Osteocyte (in vitro differentiated cells): ENCODE results near the gene CCDC182. TPM values are rescaled to one million over a fixed set of nuclear protein-coding genes. Genes with fewer than 3 reads are reported as not detected.

Experiments used
- DNase-seq: peaks from one replicate; pipeline ENCODE4 v3.0.0; 2021; ENCODE audit warnings: mixed read lengths; ENCODE audit not compliant: unreplicated experiment; ENCODE audit errors: extremely low spot score
- H3K27ac Mint-ChIP-seq: one replicate; pipeline ENCODE4 v1.8.0; 2021; ENCODE audit warnings: mild to moderate bottlenecking, mixed read lengths; ENCODE audit not compliant: unreplicated experiment
- H3K27me3 Mint-ChIP-seq: one replicate; pipeline ENCODE4 v1.8.0; 2021; ENCODE audit warnings: mixed read lengths; ENCODE audit not compliant: unreplicated experiment
- H3K36me3 Mint-ChIP-seq: one replicate; pipeline ENCODE4 v1.8.0; 2021; ENCODE audit warnings: mixed read lengths; ENCODE audit not compliant: unreplicated experiment
- H3K4me1 Mint-ChIP-seq: one replicate; pipeline ENCODE4 v1.8.0; 2021; ENCODE audit warnings: mixed read lengths; ENCODE audit not compliant: unreplicated experiment
- H3K4me3 Mint-ChIP-seq: one replicate; pipeline ENCODE4 v1.8.0; 2021; ENCODE audit warnings: mild to moderate bottlenecking, moderate library complexity, mixed read lengths; ENCODE audit not compliant: unreplicated experiment
- H3K9me3 Mint-ChIP-seq: one replicate; pipeline ENCODE4 v1.8.0; 2021; ENCODE audit warnings: mixed read lengths; ENCODE audit not compliant: unreplicated experiment
- total RNA-seq: library from RNA; stranded (reverse); gene quantifications from 2 replicates; pipeline ENCODE4 v1.2.1, GENCODE V29; 2021
- TF ChIP-seq, protein P1 (sequence below): fragments of 200-600 bp; sonication (generic); IDR thresholded peaks from 2 replicates; pipeline ENCODE4 v1.5.0; 2021; ENCODE audit warnings: antibody characterized with exemption, mild to moderate bottlenecking, moderate library complexity

CCDC182 gene
- total RNA-seq, 1 donor from 2014 or later: not detected

DNA sequence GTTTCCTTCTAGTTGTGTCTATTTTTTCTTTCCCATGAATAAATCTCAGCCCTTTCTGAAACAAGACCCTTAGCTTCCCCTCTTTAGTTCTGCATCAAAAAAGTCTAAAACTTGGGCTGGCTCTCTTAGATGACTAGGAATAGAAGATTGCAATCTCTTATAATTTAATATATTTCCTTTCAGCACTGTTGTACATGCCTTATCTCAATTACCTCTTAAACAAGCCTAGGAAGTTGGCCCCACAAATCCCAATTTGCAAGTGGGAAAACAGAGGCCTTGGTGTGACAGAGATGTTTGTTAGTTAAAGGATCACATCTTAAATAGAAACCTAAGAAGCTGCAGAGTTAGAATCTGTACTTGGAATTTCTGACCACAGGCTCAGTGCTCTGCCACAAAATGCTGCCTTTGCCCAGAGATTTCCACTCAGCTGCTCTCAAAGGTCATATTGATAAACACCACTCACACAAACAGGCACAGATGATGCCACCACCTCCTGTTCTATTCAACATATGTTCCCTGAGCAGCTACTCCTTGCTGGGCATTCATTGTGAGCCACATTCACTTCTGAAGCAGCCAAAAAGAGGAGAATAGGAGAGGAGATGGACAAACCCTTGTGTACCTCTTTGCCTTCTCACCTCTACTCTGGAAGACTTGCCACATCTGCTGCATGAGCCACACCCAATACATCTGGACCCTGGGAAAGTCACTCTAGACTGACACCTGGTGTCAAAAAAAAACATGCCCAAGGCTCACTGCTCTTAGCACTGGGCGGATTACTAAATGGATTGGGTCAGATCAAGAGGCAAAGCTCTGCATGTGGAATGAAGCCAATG is 5.5 kb downstream of the CCDC182 start:
- TF ChIP-seq, protein P1, sequence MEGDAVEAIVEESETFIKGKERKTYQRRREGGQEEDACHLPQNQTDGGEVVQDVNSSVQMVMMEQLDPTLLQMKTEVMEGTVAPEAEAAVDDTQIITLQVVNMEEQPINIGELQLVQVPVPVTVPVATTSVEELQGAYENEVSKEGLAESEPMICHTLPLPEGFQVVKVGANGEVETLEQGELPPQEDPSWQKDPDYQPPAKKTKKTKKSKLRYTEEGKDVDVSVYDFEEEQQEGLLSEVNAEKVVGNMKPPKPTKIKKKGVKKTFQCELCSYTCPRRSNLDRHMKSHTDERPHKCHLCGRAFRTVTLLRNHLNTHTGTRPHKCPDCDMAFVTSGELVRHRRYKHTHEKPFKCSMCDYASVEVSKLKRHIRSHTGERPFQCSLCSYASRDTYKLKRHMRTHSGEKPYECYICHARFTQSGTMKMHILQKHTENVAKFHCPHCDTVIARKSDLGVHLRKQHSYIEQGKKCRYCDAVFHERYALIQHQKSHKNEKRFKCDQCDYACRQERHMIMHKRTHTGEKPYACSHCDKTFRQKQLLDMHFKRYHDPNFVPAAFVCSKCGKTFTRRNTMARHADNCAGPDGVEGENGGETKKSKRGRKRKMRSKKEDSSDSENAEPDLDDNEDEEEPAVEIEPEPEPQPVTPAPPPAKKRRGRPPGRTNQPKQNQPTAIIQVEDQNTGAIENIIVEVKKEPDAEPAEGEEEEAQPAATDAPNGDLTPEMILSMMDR: peak; percentile 44
- H3K27me3 Mint-ChIP-seq: peaks cover 65% of the 10 kb centered on the region
- DNase-seq: no peak

DNA sequence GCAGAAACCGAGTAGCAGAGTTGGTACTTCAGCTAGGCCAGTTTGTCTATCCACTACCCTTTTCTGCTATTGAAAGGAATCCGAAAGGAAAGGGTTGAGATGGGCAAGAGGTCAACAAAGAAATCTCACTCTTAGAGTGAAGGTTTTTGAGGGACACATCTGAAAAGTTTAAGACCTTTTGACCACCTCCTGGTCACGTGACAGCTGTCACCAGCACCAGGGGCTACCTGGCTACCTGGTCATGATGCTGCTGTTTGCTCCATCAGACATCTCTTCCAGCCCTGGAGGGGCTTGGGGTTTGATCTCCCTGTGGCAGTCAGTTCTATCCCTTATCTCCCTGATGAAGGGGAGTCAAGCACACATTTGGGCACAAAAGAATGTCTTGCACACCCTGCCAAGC is 7.6 kb downstream of the CCDC182 start:
- Mint-ChIP-seq H3K9me3 (no peaks in the 10 kb centered on the region), H3K27ac (no peak overlapping the region), H3K36me3 (no peaks in the 10 kb centered on the region), H3K4me1 (no peaks in the 10 kb centered on the region), H3K27me3 (peaks cover 64% of the 10 kb centered on the region), H3K4me3 (no peak overlapping the region)
- TF ChIP-seq, protein P1: no peak
- no peak for DNase-seq

More for the DNA sequence above, 5.5 kb downstream of the CCDC182 start:
- H3K9me3 Mint-ChIP-seq: no peaks in the 10 kb centered on the region
- no peak overlapping the region for H3K4me3 Mint-ChIP-seq
- no peaks in the 10 kb centered on the region for H3K36me3 Mint-ChIP-seq
- H3K4me1 Mint-ChIP-seq: no peaks in the 10 kb centered on the region
- H3K27ac Mint-ChIP-seq: no peak overlapping the region

DNA sequence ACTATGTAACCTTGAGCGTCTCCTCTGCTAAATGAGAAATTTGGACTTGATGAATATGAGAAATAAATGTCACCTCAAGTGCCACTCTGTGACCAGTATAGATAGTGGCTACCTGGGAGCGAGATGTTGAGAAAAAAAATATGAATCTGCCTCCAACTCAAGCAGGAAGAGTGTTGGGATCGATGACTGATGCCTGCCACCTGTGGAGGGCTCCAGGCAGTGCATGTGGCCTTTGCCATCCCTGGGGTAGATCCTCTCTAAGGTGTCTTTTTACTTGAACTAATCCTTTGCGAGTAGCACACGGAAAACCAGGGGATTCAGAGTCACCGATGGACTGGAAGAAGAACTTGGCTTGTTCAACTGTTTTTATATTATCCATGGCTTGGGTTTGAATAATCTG is 9.4 kb downstream of the CCDC182 start:
- no peak for DNase-seq
- Mint-ChIP-seq H3K4me3 (no peak overlapping the region), H3K4me1 (no peaks in the 10 kb centered on the region), H3K9me3 (no peaks in the 10 kb centered on the region), H3K27ac (no peak overlapping the region), H3K27me3 (peaks cover 80% of the 10 kb centered on the region), H3K36me3 (no peaks in the 10 kb centered on the region)
- TF ChIP-seq, protein P1: peak; percentile 25

DNA sequence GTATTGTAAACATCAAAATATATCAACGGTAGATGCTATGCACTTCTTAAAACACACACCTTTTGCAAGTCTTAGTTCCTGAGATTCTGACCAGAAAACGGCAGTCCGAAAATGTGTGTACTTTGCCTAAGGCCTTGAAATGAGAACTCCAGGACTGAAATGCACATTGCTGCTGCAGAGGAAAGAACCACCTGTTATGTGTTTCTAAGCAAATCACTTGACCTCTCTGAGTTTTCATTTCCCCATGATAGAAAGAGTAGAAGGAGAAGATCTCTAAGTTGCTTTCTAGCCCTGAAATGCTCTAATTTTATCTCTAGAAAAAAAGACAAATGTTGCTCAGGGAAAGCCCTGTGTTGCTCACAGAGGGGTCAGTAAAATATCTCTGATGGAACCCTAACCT is 9.9 kb downstream of the CCDC182 start:
- Mint-ChIP-seq H3K9me3 (no peaks in the 10 kb centered on the region), H3K27me3 (peaks cover 82% of the 10 kb centered on the region), H3K4me3 (no peak overlapping the region), H3K4me1 (no peaks in the 10 kb centered on the region), H3K27ac (no peak overlapping the region), H3K36me3 (no peaks in the 10 kb centered on the region)
- no peak for DNase-seq
- TF ChIP-seq, protein P1: no peak

DNA sequence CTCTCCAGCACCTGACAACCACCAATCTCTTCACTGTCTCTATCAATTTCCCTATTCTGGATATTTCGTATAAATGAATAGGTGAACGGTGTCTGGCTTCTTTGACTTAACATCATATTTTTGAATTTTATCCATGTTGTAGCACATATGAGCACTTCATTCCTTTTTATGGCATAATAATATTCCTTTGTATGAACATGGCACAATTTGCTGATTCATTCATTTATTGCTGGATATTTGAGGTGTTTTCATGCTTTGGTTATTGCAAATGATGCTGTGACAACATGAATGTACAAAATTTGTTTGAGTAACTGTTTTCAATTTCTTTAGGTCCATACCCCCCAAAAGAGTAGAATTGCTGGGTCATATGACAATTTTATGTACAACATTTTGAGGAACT is 12.0 kb downstream of the CCDC182 start:
- no peaks in the 10 kb centered on the region for H3K4me1 Mint-ChIP-seq
- no peaks in the 10 kb centered on the region for H3K9me3 Mint-ChIP-seq
- H3K4me3 Mint-ChIP-seq: no peak overlapping the region
- no peak for DNase-seq
- no peak overlapping the region for H3K27ac Mint-ChIP-seq
- peaks cover 71% of the 10 kb centered on the region for H3K27me3 Mint-ChIP-seq
- H3K36me3 Mint-ChIP-seq: no peaks in the 10 kb centered on the region
- TF ChIP-seq, protein P1: no peak
